GM12874 (cell line): ENCODE measurements around the gene KDR.

Source experiments
- TF ChIP-seq, protein P1 (sequence below): IDR thresholded peaks from 2 replicates; pipeline ENCODE4 v1.5.1; 2011; ENCODE audit warnings: low read depth, mild to moderate bottlenecking, control low read depth, low read length, moderate library complexity; ENCODE audit not compliant: insufficient read depth

Gene KDR

DNA sequence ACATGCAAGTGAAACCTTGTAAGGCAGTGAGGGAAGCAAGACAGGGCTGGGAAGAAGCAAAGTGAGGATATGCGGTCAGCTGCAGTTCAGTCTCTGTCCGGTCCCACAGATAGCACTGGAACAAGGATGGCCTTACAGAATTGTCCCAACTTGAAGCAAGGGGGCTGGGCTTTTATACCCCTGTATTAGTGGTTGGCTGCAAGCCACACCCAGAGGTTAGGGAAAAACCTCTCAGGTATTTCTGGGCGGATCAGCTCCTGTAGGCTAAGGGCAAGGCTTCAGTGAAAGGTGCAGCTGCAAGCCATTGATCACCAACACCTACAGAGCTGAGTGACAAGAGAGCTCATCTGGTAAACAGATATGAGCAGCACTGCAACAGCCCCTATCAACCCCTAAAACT, 89.0 kb downstream of the KDR start:
- TF ChIP-seq, protein P1, sequence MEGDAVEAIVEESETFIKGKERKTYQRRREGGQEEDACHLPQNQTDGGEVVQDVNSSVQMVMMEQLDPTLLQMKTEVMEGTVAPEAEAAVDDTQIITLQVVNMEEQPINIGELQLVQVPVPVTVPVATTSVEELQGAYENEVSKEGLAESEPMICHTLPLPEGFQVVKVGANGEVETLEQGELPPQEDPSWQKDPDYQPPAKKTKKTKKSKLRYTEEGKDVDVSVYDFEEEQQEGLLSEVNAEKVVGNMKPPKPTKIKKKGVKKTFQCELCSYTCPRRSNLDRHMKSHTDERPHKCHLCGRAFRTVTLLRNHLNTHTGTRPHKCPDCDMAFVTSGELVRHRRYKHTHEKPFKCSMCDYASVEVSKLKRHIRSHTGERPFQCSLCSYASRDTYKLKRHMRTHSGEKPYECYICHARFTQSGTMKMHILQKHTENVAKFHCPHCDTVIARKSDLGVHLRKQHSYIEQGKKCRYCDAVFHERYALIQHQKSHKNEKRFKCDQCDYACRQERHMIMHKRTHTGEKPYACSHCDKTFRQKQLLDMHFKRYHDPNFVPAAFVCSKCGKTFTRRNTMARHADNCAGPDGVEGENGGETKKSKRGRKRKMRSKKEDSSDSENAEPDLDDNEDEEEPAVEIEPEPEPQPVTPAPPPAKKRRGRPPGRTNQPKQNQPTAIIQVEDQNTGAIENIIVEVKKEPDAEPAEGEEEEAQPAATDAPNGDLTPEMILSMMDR = no peak

DNA sequence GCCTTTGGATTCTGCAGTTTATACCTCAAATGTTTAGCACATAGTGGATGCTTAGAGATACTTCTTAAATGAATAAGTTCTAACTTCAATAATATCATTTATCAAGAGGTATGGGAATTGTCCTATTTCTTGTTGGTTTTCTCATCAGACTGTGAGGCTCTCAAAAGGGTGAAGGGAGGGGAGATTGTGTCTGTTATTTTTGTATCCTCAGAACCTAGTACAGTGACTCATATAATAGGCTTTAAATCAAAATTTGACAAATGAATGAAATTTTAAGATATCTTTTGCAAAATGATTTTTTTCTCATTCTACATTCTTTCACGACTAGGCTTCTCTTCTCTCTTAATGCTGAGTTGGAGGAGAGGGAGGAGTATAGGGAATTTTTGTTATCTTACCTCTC, 89.5 kb downstream of the KDR start:
- TF ChIP-seq, protein P1 = no peak

DNA sequence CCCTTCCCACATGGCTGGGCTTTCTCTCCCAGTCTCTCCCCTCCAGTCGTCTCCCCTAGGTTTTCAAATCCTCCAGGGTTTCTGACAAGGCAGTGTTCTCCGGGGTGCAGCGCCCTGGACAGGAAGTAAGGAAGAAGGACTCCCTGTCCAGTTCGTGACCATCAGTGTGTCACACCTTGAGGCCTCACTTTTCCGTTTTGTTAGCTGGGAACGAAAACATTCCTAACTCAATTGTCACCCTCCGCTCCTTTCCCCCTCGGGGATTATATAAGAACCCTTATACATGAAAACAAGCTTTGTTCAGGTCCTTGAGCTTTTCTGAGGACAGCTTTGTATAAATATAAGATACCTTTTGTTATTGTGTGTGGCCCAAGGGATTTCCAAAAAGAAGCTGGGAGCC, 92.1 kb downstream of the KDR start:
- TF ChIP-seq, protein P1 = no peak

DNA sequence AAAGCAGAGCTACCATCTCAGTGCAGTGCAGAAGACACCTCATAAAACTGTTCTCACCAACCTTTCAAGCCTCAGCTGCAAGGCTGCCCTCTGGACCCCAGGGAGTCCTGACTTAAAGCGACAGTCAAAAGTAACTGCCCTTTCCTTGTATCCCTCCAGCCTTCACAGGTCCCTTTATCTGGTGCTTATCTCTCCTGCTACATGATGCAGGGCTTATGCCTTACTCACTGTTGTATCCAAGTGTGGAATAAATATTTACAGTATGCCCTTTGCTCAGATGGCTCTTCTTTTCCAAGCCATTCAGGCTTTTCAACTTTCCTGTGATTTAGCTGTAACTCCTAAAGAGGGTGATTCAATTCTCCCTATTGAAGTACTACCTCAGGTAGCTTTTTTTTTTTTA, 92.6 kb downstream of the KDR start:
- TF ChIP-seq, protein P1 = no peak

DNA sequence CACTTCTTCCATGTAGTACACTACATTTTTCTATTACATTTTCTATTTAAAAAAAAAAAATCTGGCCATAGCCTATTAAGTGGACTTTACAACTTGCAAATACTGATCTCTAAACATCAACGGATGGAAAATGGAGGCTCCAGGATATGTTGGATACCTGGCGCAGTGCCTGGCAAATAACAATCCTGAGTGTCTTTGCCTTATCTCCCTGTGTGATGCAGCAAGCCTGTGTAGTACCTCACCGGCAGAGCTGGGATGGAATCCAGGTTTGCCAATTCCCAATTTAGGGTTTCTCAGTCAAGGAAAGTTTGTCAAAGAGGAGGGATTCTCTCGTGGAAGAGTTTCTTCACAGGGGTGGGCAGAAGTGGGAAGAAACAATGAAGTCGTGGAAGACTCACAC, 93.2 kb downstream of the KDR start:
- TF ChIP-seq, protein P1 = no peak

DNA sequence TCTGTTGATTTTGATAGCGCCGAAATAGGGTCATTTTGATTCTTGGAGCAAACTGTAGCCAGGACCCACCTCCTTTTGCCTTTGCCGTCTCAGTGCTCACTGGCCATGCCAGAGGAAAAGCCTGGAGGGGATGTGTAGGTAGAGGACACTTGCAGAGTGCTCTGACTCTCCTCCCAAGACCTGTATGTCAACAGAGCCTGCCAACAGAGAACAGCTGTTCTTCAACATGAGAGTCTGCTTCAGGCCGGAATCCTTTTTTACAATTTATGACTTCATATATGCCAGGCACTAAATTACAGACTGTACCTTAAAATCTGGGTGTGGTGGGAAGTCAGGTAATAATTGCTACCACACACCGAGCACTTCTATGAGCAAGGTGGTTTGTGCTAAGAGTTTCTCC, 94.2 kb downstream of the KDR start:
- TF ChIP-seq, protein P1 = no peak

DNA sequence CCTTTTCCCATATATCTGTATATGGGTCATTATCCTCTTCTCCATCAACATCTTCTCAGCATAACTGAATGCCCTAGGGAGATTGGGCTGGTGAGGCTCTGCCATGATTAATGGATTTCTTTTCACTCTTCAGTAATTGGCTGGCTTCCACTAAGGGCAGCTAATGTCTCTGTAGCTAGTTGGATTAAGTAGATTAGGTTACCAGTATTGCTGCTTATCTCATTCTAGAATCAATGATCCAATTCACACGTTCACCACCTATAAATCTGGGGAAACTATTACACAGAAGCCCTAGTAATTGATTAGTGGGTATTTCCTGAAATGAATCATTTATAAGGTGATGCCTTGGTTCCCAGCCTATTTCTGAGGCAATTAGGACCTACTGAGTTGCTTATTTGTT, 94.8 kb downstream of the KDR start:
- TF ChIP-seq, protein P1 = no peak

DNA sequence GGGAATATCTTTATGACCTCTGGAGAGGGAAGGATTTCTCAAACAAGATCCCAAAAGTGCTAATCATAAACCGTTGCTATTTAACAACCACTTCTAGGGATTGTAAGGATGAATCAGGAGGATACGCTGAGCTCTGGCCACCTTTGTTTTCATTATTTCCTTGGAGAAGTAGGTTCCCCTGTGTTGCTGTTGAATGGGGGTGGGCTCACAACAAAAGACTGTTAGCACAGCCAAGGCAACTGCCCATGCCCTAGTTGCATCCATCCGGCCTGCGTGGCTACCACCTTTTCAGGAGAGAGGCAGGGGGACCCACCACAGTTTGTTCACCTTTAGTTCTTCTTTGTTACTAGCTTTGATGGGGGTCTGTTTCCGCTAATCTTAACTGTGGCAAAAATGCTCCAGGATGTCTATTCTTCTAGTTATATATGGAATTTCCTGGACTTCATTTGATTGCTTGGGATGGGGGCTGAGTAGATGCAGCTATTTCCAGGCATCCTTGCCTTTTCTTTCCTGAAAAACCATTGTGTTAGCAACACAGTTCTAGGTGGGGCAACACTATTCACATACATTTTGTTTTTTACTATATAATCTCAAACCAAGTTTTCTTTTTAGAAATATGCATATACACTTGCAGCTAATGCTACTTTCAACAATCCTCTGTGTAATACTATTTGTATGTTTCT, 95.4 kb downstream of the KDR start:
- TF ChIP-seq, protein P1 = no peak
